NB4 (cell line): Measurements from ENCODE around the gene ZNF483.

Experiments
- POLR2A ChIP-seq: IDR thresholded peaks from 2 replicates; pipeline ENCODE4 v1.6.1; 2011; ENCODE audit warnings: mild to moderate bottlenecking; ENCODE audit not compliant: insufficient read length; ENCODE audit errors: extremely low read depth
- TF ChIP-seq, protein P1 (sequence below): IDR thresholded peaks from one replicate; pipeline ENCODE4 v1.5.1; 2012; ENCODE audit warnings: low read depth, low read length

DNA sequence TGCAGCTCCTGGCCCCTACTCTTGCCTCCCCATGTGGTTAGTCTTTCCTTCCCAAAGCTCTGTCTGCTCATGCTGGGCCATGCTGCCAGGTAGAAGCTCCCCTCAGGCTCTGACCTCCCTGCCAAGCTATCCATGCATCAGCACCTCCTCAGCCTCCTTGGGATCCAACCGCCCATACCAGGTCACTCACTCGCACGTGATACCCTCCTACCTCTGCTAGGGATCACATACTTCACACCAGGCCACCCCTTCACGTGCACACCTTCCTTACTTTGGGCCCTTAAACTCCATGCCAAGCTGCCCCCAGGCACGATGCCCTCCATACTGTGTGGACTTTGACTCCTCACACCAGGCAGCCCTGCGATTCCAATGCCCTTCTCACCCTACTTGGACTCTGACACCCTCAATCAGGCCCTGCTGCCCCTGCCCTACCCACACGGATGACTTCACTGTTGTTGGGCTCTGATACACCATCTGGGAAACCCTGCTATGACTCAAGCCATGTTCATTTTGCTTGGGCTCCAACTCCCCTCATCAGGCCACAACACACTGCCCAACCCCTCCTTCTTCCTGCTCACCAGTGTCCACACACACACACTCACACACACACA is 34.1 kb downstream of the ZNF483 start:
- TF ChIP-seq POLR2A, result no peak
- TF ChIP-seq, protein P1, sequence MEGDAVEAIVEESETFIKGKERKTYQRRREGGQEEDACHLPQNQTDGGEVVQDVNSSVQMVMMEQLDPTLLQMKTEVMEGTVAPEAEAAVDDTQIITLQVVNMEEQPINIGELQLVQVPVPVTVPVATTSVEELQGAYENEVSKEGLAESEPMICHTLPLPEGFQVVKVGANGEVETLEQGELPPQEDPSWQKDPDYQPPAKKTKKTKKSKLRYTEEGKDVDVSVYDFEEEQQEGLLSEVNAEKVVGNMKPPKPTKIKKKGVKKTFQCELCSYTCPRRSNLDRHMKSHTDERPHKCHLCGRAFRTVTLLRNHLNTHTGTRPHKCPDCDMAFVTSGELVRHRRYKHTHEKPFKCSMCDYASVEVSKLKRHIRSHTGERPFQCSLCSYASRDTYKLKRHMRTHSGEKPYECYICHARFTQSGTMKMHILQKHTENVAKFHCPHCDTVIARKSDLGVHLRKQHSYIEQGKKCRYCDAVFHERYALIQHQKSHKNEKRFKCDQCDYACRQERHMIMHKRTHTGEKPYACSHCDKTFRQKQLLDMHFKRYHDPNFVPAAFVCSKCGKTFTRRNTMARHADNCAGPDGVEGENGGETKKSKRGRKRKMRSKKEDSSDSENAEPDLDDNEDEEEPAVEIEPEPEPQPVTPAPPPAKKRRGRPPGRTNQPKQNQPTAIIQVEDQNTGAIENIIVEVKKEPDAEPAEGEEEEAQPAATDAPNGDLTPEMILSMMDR, result no peak
